Measurements from ENCODE around the gene KCNN3.

The KCNN3 gene

DNA sequence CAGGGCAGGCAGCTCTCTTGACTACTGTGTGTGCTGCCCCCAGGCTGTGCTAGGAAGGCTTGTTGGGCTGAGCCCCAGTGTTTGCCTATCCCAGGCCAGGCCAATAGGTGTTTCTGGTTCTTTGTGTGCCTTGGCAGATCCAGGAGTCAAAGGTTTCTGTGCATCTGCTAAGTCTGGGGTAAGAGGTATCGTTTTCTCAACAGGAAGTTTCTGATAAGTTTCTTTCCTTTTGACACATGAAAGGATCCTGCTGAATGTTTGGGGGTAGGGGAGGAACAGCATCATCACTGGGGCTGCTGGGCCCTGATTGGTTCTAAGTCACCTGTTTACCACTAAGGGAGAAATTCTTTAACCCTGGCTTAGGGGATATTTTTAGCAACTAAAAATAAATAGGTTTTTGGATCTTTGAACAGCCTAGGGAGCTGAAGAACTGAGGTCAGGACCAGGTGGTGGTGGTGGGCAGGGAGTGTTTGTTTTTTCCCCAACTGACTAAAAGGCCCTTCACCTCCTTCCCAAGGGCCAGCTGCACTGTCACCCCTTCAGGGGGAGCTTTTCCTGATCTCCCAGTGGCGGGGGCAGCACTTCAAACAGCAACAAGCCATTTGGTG is 85.1 kb downstream of the KCNN3 start:
- DNase-seq (ENCODE audit: low read depth in 1 of 2, low spot score in 1 of 2), result no peak
- H3K4me3 ChIP-seq (replicated peaks; ENCODE audit: insufficient read depth, low read length), result no peak overlapping the region
- H3K27ac ChIP-seq (replicated peaks), result no peak overlapping the region
- H3K27me3 ChIP-seq (ENCODE audit: insufficient read depth, poor library complexity, severe bottlenecking), result no peaks in the 10 kb centered on the region
- TF ChIP-seq, protein P1, sequence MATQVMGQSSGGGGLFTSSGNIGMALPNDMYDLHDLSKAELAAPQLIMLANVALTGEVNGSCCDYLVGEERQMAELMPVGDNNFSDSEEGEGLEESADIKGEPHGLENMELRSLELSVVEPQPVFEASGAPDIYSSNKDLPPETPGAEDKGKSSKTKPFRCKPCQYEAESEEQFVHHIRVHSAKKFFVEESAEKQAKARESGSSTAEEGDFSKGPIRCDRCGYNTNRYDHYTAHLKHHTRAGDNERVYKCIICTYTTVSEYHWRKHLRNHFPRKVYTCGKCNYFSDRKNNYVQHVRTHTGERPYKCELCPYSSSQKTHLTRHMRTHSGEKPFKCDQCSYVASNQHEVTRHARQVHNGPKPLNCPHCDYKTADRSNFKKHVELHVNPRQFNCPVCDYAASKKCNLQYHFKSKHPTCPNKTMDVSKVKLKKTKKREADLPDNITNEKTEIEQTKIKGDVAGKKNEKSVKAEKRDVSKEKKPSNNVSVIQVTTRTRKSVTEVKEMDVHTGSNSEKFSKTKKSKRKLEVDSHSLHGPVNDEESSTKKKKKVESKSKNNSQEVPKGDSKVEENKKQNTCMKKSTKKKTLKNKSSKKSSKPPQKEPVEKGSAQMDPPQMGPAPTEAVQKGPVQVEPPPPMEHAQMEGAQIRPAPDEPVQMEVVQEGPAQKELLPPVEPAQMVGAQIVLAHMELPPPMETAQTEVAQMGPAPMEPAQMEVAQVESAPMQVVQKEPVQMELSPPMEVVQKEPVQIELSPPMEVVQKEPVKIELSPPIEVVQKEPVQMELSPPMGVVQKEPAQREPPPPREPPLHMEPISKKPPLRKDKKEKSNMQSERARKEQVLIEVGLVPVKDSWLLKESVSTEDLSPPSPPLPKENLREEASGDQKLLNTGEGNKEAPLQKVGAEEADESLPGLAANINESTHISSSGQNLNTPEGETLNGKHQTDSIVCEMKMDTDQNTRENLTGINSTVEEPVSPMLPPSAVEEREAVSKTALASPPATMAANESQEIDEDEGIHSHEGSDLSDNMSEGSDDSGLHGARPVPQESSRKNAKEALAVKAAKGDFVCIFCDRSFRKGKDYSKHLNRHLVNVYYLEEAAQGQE (IDR thresholded peaks at IDR 0.05; ENCODE audit: insufficient replicate concordance, low read depth), result no peak
- no peak for TF ChIP-seq GABPA (IDR thresholded peaks at IDR 0.05; ENCODE audit: low read depth)
- TF ChIP-seq POLR2AphosphoS5 (IDR thresholded peaks at IDR 0.05; ENCODE audit: low read depth), result no peak
- TF ChIP-seq SPI1 (IDR thresholded peaks at IDR 0.05; ENCODE audit: borderline replicate concordance, low read depth), result no peak

DNA sequence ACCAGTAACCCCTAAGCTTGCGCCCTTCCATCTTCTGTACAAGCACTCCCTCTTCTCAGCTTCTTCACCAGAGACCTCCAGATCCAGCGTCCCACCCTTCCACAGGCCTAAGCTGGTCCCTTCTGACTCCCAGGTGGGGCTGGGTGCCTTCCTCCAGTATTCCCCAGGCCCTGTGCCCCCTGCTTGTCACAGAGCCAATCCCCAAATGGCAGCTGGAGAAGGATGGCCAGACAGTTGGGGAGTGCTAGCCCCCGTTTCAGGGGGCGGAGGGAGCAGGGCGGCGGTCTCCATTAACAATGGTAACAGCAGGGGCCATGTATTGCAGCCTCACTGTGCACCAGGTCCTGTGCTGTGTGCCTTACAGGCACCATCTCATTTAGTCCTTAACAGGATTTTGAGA is 85.7 kb downstream of the KCNN3 start:
- DNase-seq (ENCODE audit: low read depth in 1 of 2, low spot score in 1 of 2), result no peak
- no peak overlapping the region for H3K27ac ChIP-seq (replicated peaks)
- no peak overlapping the region for H3K4me3 ChIP-seq (replicated peaks; ENCODE audit: insufficient read depth, low read length)
- TF ChIP-seq POLR2AphosphoS5 (IDR thresholded peaks at IDR 0.05; ENCODE audit: low read depth) (no peak), SPI1 (IDR thresholded peaks at IDR 0.05; ENCODE audit: borderline replicate concordance, low read depth) (no peak), GABPA (IDR thresholded peaks at IDR 0.05; ENCODE audit: low read depth) (no peak)
- TF ChIP-seq, protein P1 (IDR thresholded peaks at IDR 0.05; ENCODE audit: insufficient replicate concordance, low read depth), result no peak
- TF ChIP-seq, protein P2, sequence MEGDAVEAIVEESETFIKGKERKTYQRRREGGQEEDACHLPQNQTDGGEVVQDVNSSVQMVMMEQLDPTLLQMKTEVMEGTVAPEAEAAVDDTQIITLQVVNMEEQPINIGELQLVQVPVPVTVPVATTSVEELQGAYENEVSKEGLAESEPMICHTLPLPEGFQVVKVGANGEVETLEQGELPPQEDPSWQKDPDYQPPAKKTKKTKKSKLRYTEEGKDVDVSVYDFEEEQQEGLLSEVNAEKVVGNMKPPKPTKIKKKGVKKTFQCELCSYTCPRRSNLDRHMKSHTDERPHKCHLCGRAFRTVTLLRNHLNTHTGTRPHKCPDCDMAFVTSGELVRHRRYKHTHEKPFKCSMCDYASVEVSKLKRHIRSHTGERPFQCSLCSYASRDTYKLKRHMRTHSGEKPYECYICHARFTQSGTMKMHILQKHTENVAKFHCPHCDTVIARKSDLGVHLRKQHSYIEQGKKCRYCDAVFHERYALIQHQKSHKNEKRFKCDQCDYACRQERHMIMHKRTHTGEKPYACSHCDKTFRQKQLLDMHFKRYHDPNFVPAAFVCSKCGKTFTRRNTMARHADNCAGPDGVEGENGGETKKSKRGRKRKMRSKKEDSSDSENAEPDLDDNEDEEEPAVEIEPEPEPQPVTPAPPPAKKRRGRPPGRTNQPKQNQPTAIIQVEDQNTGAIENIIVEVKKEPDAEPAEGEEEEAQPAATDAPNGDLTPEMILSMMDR (IDR thresholded peaks at IDR 0.05; ENCODE audit: insufficient read depth, low read length), result no peak
- no peaks in the 10 kb centered on the region for H3K27me3 ChIP-seq (ENCODE audit: insufficient read depth, poor library complexity, severe bottlenecking)

DNA sequence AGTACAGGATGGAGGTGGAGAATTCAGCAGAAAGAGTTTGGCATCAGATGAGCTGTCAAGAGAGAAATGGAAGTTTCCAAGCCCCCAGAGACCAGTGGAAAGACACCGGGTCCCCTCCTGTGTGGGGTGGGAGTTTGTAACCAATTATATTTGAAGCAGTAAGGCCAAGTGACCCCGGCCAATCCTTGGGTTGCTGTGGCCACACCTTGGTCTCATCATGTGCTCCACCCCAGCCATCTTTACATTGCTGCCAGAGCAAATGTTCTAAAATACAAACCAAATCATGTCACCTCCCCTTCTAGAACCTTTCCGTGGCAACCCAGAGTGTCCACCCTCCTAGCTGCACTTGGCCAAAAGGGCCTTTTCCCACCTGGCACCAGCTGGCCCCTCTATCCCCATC is 86.1 kb downstream of the KCNN3 start:
- Histone ChIP-seq H3K27me3 (ENCODE audit: insufficient read depth, poor library complexity, severe bottlenecking) (no peaks in the 10 kb centered on the region), H3K27ac (replicated peaks) (no peak overlapping the region), H3K4me3 (replicated peaks; ENCODE audit: insufficient read depth, low read length) (no peak overlapping the region)
- no peak for DNase-seq (ENCODE audit: low read depth in 1 of 2, low spot score in 1 of 2)
- no peak for TF ChIP-seq GABPA (IDR thresholded peaks at IDR 0.05; ENCODE audit: low read depth)
- TF ChIP-seq, protein P2 (IDR thresholded peaks at IDR 0.05; ENCODE audit: insufficient read depth, low read length), result no peak
- TF ChIP-seq SPI1 (IDR thresholded peaks at IDR 0.05; ENCODE audit: borderline replicate concordance, low read depth), result no peak
- no peak for TF ChIP-seq POLR2AphosphoS5 (IDR thresholded peaks at IDR 0.05; ENCODE audit: low read depth)
- TF ChIP-seq, protein P1 (IDR thresholded peaks at IDR 0.05; ENCODE audit: insufficient replicate concordance, low read depth), result no peak
